HPDE6-E6E7 (cell line): ENCODE results near the gene SPARC.

Experiments
- DNase-seq: peaks from one replicate; pipeline ENCODE4 v3.0.0; 2011; ENCODE audit warnings: missing footprints; ENCODE audit errors: extremely low spot score

SPARC gene

GRCh38 chr5:151679421-151680155 is 7.1 kb downstream of the SPARC start:
- DNase-seq, result no peak

- DNase-seq, result no peak
These were observed 8.0 kb downstream of the SPARC start for GRCh38 chr5:151678713-151679112.

GRCh38 chr5:151677776-151678545 is 8.8 kb downstream of the SPARC start:
- DNase-seq, result no peak

- DNase-seq, result no peak
These were observed 10.0 kb downstream of the SPARC start for GRCh38 chr5:151676719-151677118.

- no peak for DNase-seq
These were observed 10.4 kb downstream of the SPARC start for GRCh38 chr5:151676314-151676712.

GRCh38 chr5:151675611-151676313 is 11.0 kb downstream of the SPARC start:
- DNase-seq, result no peak

GRCh38 chr5:151674626-151675610 is 11.8 kb downstream of the SPARC start:
- DNase-seq, result no peak

GRCh38 chr5:151673421-151673820 is 13.3 kb downstream of the SPARC start:
- DNase-seq, result no peak

GRCh38 chr5:151672516-151672915 is 14.2 kb downstream of the SPARC start:
- no peak for DNase-seq

- DNase-seq, result no peak
These were observed 14.8 kb downstream of the SPARC start for GRCh38 chr5:151671950-151672349.

- no peak for DNase-seq
These were observed 15.6 kb downstream of the SPARC start for GRCh38 chr5:151670953-151671636.

GRCh38 chr5:151670083-151670686 is 16.5 kb downstream of the SPARC start:
- DNase-seq, result no peak

- no peak for DNase-seq
These were observed 19.6 kb downstream of the SPARC start for GRCh38 chr5:151667083-151667482.

GRCh38 chr5:151665613-151666012 is 21.1 kb downstream of the SPARC start:
- DNase-seq, result no peak

- no peak for DNase-seq
These were observed 21.8 kb downstream of the SPARC start for GRCh38 chr5:151664694-151665585.

- DNase-seq, result no peak
These were observed 23.0 kb downstream of the SPARC start for GRCh38 chr5:151663617-151664293.

- DNase-seq, result no peak
These were observed 23.9 kb downstream of the SPARC start for GRCh38 chr5:151662805-151663204.

GRCh38 chr5:151661968-151662732 is 24.6 kb downstream of the SPARC start:
- no peak for DNase-seq
